GM21423 (cell line): ENCODE results near the gene ATN1.
A peak's percentile ranks its signal among the peaks of the same experiment; 100 is the strongest.

Experiments
- ATAC-seq: cut with Tn5 transposase; IDR thresholded peaks from one replicate; pipeline ENCODE4 v1.9.1; 2021; ENCODE audit warnings: mild to moderate bottlenecking, moderate library complexity; ENCODE audit not compliant: unreplicated experiment

Gene ATN1

GRCh38 chr12:6957151-6957701 lies 29.5 kb downstream of the ATN1 start:
- no peak for ATAC-seq

GRCh38 chr12:6957741-6958608 lies 30.2 kb downstream of the ATN1 start:
- ATAC-seq: no peak

GRCh38 chr12:6958609-6959057 lies 30.9 kb downstream of the ATN1 start:
- no peak for ATAC-seq

GRCh38 chr12:6959058-6959804 lies 31.5 kb downstream of the ATN1 start:
- peak; percentile 49 for ATAC-seq

DNA sequence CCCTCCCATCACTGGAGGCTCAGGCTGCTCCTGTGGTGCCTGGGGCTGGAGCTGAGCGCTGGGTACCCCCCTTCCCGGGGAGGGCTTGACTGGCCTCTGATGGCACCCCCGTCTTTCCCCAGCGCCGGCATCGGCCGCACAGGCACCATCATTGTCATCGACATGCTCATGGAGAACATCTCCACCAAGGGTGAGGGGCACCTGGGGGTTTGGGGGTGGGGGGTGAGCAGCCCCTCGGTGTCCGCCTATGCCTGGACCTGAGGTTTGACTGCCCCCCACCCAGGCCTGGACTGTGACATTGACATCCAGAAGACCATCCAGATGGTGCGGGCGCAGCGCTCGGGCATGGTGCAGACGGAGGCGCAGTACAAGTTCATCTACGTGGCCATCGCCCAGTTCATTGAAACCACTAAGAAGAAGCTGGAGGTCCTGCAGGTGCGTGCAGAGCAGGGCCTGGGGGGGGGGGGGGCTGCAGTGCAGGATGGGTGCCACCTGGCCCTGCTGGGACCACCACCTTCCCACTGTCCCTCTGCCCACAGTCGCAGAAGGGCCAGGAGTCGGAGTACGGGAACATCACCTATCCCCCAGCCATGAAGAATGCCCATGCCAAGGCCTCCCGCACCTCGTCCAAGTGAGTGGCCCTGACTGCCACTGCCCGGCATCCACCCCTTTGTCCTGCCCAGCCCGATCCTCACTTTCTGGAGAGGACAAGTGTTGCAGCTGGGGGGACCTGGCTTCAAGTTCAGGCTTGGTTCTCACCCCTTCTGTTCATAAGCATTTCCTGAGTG lies 32.2 kb downstream of the ATN1 start:
- no peak for ATAC-seq

DNA sequence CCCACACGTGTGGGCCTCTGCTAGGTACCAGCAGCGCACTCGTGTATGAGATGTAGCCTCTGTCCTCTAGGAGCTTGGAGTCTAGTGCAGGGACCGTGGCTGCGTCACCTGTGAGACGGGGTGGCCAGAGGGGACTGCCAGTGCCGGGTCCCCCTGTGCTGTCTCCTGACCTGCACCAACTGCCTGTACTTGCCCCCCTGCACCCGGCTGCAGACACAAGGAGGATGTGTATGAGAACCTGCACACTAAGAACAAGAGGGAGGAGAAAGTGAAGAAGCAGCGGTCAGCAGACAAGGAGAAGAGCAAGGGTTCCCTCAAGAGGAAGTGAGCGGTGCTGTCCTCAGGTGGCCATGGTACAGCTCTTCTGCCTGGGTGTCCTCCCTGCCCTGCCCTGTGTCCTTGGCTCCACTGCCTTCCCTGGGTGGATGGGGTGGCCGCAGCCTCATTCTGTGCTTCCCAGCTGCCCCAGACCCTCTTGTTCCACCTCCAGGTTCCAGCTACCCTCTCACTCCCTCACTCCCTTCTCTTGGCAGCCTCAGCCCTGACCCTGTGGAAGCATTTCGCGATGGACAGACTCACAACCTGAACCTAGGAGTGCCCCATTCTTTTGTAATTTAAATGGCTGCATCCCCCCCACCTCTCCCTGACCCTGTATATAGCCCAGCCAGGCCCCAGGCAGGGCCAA lies 33.0 kb downstream of the ATN1 start:
- no peak for ATAC-seq

DNA sequence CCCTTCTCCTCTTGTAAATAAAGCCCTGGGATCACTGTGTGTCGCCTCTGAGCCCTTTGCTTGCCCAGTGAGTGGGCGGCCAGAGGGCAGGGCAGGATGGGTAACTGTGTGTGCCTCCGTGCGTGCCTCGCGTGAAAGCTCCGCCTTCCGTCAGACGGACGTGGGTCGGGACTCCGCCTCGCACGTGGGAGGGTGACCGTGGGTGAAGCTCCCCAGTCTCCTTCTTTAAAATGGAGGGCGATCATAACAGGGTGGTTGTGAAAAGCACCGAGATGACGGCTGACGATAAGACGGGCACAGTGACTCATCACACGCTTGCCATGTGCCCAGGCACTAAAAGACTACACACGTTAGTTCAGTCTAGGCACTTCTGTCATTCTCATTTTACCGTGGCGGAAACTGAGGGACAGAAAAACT lies 33.5 kb downstream of the ATN1 start:
- ATAC-seq: no peak

DNA sequence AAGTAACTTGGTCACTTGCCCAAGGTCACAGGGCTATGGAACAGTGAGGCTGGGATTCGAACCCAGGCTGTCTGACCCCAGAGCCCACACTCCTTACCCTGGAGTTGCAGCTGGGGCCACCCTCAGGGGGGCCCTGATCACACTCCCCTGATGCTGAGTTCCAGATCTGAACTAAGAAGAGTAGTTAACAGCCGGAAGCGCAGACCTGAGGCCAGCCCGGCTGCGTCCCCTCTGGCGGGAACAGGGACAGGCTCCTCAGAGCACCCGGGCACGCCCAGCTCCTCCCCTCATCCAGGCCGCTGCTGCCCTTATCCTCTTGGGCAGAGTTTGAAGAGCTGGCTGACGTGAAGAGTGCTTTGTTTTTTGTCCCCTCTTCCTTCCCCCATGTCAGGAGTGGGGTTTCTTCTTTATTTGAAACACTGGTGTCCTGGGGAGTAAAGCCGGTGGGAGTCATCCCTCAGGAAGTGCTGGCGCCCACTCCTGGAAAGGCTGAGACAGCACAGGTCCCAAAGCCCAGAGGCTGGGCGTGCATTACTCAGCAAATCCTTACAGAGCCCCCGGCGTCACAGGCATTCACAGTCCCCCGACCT lies 34.0 kb downstream of the ATN1 start:
- no peak for ATAC-seq

- ATAC-seq: no peak
These were observed 34.7 kb downstream of the ATN1 start for GRCh38 chr12:6962285-6963015.

GRCh38 chr12:6963016-6963731 lies 35.4 kb downstream of the ATN1 start:
- ATAC-seq: no peak

DNA sequence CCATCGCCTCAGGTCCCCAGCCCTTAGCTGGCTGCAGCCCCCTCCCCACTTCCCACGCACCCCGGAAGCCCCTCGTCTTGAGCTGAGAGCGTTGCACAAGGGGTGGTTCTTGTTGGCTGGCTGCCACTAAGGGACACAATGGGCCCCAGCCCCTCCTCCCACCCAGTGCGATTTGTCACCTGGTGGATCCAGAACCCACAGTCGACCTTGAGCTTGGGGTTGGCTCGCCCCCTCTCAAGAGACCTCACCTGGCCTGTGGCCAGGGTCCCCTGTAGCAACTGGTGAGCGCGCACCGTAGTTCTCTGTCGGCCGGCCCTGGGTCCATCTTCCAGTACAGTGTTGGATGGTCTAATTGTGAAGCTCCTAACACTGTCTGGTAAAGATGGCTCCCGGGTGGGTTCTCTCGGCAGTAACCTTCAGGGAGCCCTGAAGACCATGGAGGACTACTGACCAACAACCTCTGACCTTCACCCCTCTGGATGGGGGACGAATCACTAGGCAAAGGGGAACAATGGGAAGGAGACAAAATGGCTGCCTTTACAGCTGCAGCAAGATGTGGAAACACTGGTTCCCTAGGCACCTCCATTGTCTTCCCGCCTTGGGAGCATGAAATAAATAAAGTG lies 36.1 kb downstream of the ATN1 start:
- ATAC-seq: no peak

DNA sequence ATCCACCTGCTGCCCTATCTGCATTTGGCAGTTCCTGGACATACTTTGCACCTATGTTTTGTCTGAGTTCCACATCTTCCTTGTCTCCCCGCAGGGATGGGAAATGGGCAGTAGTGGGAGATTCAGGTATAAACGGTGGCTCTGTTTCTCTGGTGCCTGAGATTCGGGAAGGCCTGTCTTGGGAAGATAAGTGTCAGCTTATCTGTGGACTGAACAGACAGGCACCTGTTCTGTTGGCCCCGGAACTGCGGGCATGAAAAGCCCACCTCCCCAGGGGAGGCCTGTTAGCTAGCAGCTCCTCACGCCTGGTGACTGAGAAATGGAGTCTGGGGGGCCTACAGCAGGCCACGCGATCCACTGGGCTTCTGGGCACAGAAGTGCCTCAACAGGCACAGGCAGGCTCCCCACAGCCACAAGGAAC lies 36.9 kb downstream of the ATN1 start:
- ATAC-seq: no peak

GRCh38 chr12:6965026-6965661 lies 37.4 kb downstream of the ATN1 start:
- ATAC-seq: no peak

DNA sequence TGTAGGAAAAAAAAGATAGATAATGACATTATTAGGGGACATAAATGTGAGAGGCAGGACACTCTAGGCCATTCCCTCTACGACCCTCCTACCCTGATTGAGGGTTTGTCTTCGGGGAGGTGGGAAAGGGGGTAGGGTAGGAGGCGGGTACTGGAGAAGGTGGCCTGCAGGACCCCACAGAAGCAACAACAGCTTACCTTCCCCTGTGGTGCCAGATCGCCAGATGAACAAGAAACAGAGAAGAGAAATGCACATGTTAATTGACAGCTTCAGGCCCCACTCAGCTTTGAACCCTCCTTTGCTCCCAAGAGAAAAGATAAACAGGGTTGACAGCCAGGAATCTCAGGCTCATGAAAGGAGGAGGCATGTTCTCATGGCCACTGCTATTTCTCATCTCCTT lies 38.0 kb downstream of the ATN1 start:
- ATAC-seq: no peak

- no peak for ATAC-seq
These were observed 38.6 kb downstream of the ATN1 start for GRCh38 chr12:6966351-6966750.

DNA sequence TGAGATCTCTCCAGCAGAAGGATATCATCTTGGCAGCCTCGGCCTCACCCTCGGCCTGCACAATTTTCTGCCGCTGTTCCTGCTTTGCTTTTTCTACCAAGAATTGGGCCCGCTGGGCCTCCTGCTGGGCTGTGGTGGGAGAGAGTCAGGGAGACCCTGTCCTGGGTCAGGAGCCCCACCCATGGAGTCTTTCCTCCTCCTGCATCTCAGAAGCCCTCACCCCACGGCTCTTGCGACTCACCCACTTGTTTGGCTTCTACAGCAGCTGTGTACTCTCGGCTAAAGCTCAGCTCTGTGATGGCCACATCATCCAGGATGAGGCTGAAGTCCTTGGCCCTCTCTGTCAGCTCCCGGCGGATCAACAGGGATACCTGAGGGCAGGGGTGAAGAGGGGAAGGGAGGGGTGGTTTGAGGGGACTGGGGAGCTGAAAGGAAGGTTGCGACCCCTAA lies 39.9 kb downstream of the ATN1 start:
- ATAC-seq: no peak

GRCh38 chr12:6968426-6968825 lies 40.7 kb downstream of the ATN1 start:
- ATAC-seq: no peak

DNA sequence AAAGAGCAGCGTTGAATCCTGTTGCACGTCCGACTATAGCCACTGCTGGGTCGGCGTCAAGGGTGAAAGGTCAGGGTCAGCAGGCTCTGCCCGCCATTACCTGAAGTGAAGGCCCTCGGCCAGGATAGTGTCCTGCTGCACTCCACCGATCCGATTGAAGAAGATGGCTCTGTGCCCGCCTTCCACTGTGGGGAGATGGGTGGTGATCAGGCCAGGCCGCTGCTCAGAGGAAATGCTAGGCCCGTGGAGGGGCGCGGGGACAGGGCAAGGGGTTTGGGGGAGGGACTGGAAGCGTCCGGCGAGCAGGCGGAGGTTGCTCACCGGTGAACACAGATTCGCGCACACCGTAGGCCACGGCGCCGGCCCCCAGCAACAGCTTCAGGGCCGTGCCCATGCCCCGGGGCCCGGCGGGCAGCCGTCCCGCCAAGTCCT lies 42.4 kb downstream of the ATN1 start:
- ATAC-seq: no peak
